HG03571 (cell line): ENCODE measurements around the gene INSR.
"Not testable (repeated sequence)": the region's sequence is repeated elsewhere in the genome, so short reads cannot be mapped to it uniquely, and the experiment has no call there.

ENCODE experiments used
- ATAC-seq: cut with Tn5 transposase; IDR thresholded peaks from one replicate; pipeline ENCODE4 v1.9.1; 2021; ENCODE audit not compliant: unreplicated experiment

The INSR gene

GRCh38 chr19:7258840-7259395, 35.3 kb downstream of the INSR start:
- no peak for ATAC-seq

GRCh38 chr19:7258041-7258839, 36.0 kb downstream of the INSR start:
- no peak for ATAC-seq

- ATAC-seq: no peak
Observed at GRCh38 chr19:7257148-7258040, 36.8 kb downstream of the INSR start.

- no peak for ATAC-seq
Observed at GRCh38 chr19:7255631-7256030, 38.6 kb downstream of the INSR start.

- no peak for ATAC-seq
Observed at GRCh38 chr19:7255119-7255518, 39.1 kb downstream of the INSR start.

GRCh38 chr19:7254590-7254989, 39.6 kb downstream of the INSR start:
- ATAC-seq: no peak

GRCh38 chr19:7252364-7252763, 41.9 kb downstream of the INSR start:
- ATAC-seq: no peak

- no peak for ATAC-seq
Observed at GRCh38 chr19:7251494-7251893, 42.7 kb downstream of the INSR start.

GRCh38 chr19:7250951-7251350, 43.3 kb downstream of the INSR start:
- ATAC-seq: no peak

- no peak for ATAC-seq
Observed at GRCh38 chr19:7250057-7250596, 44.1 kb downstream of the INSR start.

- no peak for ATAC-seq
Observed at GRCh38 chr19:7247155-7247554, 47.1 kb downstream of the INSR start.

GRCh38 chr19:7246601-7247000, 47.6 kb downstream of the INSR start:
- ATAC-seq: no peak

- ATAC-seq: no peak
Observed at GRCh38 chr19:7242601-7243258, 51.5 kb downstream of the INSR start.

GRCh38 chr19:7238051-7238450, 56.2 kb downstream of the INSR start:
- no peak for ATAC-seq

GRCh38 chr19:7236153-7236552, 58.1 kb downstream of the INSR start:
- no peak for ATAC-seq

GRCh38 chr19:7230826-7231225, 63.4 kb downstream of the INSR start:
- no peak for ATAC-seq

- no peak for ATAC-seq
Observed at GRCh38 chr19:7229735-7230134, 64.5 kb downstream of the INSR start.

- ATAC-seq: no peak
Observed at GRCh38 chr19:7228935-7229541, 65.2 kb downstream of the INSR start.

- ATAC-seq: no peak
Observed at GRCh38 chr19:7227735-7228134, 66.5 kb downstream of the INSR start.

GRCh38 chr19:7227149-7227548, 67.1 kb downstream of the INSR start:
- ATAC-seq: not testable (repeated sequence)

- no peak for ATAC-seq
Observed at GRCh38 chr19:7226739-7227138, 67.5 kb downstream of the INSR start.
